Measurements from ENCODE around the gene TIAM2. TPM values are rescaled to one million over a fixed set of nuclear protein-coding genes. Genes with fewer than 3 reads are reported as not detected.

TIAM2 gene
- total RNA-seq, 1 experiment from 2014 or later = 3.8 TPM

DNA sequence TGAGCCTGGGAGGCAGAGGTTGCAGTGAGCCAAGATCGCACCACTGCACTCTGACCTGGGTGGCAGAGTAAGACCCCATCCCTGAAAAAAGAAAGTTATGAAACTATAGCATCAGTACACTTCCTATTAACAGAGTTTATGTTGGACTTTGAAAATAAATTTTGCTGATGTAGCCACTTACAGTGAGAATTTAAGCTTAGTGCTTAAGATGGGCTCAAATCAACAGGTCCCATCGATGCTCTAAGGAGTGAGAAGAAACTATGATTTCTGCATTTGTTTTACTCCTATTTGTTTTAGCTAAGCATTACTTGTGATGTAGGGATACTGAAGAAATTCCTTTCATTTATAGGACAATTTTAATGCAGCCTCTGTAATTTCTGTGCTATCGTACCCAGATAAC, 175.4 kb downstream of the TIAM2 start:
- TF ChIP-seq, protein P1, sequence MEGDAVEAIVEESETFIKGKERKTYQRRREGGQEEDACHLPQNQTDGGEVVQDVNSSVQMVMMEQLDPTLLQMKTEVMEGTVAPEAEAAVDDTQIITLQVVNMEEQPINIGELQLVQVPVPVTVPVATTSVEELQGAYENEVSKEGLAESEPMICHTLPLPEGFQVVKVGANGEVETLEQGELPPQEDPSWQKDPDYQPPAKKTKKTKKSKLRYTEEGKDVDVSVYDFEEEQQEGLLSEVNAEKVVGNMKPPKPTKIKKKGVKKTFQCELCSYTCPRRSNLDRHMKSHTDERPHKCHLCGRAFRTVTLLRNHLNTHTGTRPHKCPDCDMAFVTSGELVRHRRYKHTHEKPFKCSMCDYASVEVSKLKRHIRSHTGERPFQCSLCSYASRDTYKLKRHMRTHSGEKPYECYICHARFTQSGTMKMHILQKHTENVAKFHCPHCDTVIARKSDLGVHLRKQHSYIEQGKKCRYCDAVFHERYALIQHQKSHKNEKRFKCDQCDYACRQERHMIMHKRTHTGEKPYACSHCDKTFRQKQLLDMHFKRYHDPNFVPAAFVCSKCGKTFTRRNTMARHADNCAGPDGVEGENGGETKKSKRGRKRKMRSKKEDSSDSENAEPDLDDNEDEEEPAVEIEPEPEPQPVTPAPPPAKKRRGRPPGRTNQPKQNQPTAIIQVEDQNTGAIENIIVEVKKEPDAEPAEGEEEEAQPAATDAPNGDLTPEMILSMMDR (IDR thresholded peaks at IDR 0.05; ENCODE audit: insufficient read depth in 1 of 2, low read depth in 1 of 2, low read length in 1 of 2, severe bottlenecking in 1 of 2, unreplicated experiment in 1 of 2) = no peak
- 0 out of 2 replicates have a peak, but pooled peaks cover 4% of the 10 kb centered on the region for H3K4me1 ChIP-seq
- ChIA-PET CTCF (no interaction called here), POLR2A (interaction anchor here (0.6 kb wide), 1 partner anchor 17 kb away, joined by 3 read pairs; no protein-coding TSS in a partner anchor)
- H3K36me3 ChIP-seq (ENCODE audit: control insufficient read depth, insufficient read depth, low read length) = no peaks in the 10 kb centered on the region
- H3K27me3 ChIP-seq (replicated peaks; ENCODE audit: control insufficient read depth, insufficient read depth, low read length) = no peaks in the 10 kb centered on the region
- Mint-ChIP-seq H3K4me1 (ENCODE audit: low read depth, unreplicated experiment) (peaks cover 7% of the 10 kb centered on the region), H3K27ac (ENCODE audit: unreplicated experiment) (no peak overlapping the region), H3K36me3 (ENCODE audit: insufficient read depth, unreplicated experiment) (no peaks in the 10 kb centered on the region), H3K27me3 (ENCODE audit: insufficient read depth, unreplicated experiment) (no peaks in the 10 kb centered on the region), H3K4me3 (ENCODE audit: unreplicated experiment) (no peak overlapping the region), H3K9me3 (ENCODE audit: unreplicated experiment) (no peaks in the 10 kb centered on the region)
- BruUV-seq (replicated peaks) = no TSS peak
- no peaks in the 10 kb centered on the region for H3K9me3 ChIP-seq
- no peak for DNase-seq
- no peak overlapping the region for H3K4me3 ChIP-seq (ENCODE audit: low read depth, low read length)
- intact Hi-C loops (cut with micrococcal nuclease; ENCODE audit: unreplicated experiment) = no loop called here

DNA sequence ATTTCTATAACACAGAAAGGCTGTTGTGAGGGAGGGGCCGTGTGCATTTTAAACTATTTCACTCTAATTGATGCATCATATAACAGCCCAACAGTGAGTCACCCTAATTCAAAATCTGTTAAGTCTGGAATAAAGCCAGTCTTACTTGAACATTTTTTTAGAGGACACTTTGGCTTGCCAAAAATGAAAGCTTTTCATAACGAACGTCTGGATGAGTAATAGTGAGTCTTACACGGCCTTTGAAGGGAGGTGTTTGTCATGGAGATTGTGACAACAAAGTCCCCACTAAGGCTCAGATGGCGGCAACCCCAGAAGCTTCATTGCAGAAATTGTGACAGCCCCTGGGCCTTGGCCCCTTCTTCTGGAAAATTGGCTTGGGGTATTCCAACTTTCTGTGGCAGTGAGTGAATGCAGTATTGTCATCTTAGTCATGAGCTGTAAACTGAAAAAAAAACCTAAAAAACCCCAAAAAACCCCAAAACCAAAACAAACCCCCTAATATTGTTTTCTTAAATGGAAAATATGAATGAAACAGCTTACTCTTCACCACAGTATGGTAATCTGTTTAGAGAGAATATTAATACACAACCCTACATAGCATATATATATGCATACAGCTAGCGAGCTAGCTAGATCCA, 176.1 kb downstream of the TIAM2 start:
- Mint-ChIP-seq H3K4me3 (ENCODE audit: unreplicated experiment) (no peak overlapping the region), H3K4me1 (ENCODE audit: low read depth, unreplicated experiment) (peaks cover 7% of the 10 kb centered on the region), H3K27me3 (ENCODE audit: insufficient read depth, unreplicated experiment) (no peaks in the 10 kb centered on the region), H3K9me3 (ENCODE audit: unreplicated experiment) (no peaks in the 10 kb centered on the region), H3K36me3 (ENCODE audit: insufficient read depth, unreplicated experiment) (no peaks in the 10 kb centered on the region), H3K27ac (ENCODE audit: unreplicated experiment) (no peak overlapping the region)
- Histone ChIP-seq H3K36me3 (ENCODE audit: control insufficient read depth, insufficient read depth, low read length) (no peaks in the 10 kb centered on the region), H3K9me3 (no peaks in the 10 kb centered on the region), H3K27me3 (replicated peaks; ENCODE audit: control insufficient read depth, insufficient read depth, low read length) (no peaks in the 10 kb centered on the region), H3K4me1 (0 out of 2 replicates have a peak, but pooled peaks cover 4% of the 10 kb centered on the region), H3K4me3 (ENCODE audit: low read depth, low read length) (no peak overlapping the region)
- no TSS peak for BruUV-seq (replicated peaks)
- TF ChIP-seq, protein P1 (IDR thresholded peaks at IDR 0.05; ENCODE audit: insufficient read depth in 1 of 2, low read depth in 1 of 2, low read length in 1 of 2, severe bottlenecking in 1 of 2, unreplicated experiment in 1 of 2) = no peak
- no peak for DNase-seq
- CTCF ChIA-PET = interaction anchor here (1.0 kb wide), 1 partner anchor 303 kb away, joined by 3 read pairs; no protein-coding TSS in a partner anchor
- POLR2A ChIA-PET = no interaction called here
- intact Hi-C loops (cut with micrococcal nuclease; ENCODE audit: unreplicated experiment) = no loop called here

DNA sequence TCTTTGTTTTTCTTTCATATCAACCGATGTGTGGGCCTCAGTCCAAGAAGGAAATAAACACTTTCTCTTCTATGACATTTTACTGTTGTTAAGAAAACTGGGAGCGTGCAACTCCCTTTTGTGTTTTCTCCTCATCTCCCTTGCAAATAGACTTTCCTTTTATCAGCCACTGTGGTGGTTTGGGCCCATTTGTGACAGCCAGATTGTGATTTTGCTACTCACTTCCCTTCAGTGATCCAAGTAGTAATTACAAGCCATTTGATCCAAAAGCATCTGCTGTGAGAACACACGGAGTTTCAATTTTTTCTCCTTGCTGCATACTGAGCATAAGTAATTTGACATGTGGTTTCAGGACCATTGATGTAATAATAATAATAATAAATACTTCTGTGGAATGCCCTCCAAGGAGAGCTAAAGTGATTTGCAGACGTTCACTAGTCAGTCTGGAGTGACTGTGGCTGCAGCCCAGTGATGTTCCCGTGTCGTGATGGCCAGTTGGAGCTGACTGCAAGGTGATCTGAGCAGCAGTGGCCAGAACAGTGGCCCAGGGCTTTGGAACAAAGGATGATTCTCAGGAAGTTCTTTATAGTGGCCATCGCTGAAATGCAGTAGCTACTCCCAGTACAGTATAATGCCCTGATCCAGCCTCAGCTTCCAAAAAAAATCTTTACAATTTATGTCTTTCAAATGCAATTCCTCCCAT, 176.8 kb downstream of the TIAM2 start:
- Mint-ChIP-seq H3K27ac (ENCODE audit: unreplicated experiment) (no peak overlapping the region), H3K36me3 (ENCODE audit: insufficient read depth, unreplicated experiment) (no peaks in the 10 kb centered on the region), H3K4me1 (ENCODE audit: low read depth, unreplicated experiment) (peaks cover 7% of the 10 kb centered on the region), H3K27me3 (ENCODE audit: insufficient read depth, unreplicated experiment) (no peaks in the 10 kb centered on the region), H3K4me3 (ENCODE audit: unreplicated experiment) (no peak overlapping the region), H3K9me3 (ENCODE audit: unreplicated experiment) (no peaks in the 10 kb centered on the region)
- Histone ChIP-seq H3K9me3 (no peaks in the 10 kb centered on the region), H3K36me3 (ENCODE audit: control insufficient read depth, insufficient read depth, low read length) (no peaks in the 10 kb centered on the region), H3K27me3 (replicated peaks; ENCODE audit: control insufficient read depth, insufficient read depth, low read length) (no peaks in the 10 kb centered on the region), H3K4me1 (no peaks in the 10 kb centered on the region), H3K4me3 (ENCODE audit: low read depth, low read length) (no peak overlapping the region)
- intact Hi-C loops (cut with micrococcal nuclease; ENCODE audit: unreplicated experiment) = no loop called here
- DNase-seq = no peak
- POLR2A ChIA-PET = no interaction called here
- CTCF ChIA-PET = interaction anchor here (1.0 kb wide), 1 partner anchor 304 kb away, joined by 3 read pairs; no protein-coding TSS in a partner anchor
- TF ChIP-seq, protein P1 (IDR thresholded peaks at IDR 0.05; ENCODE audit: insufficient read depth in 1 of 2, low read depth in 1 of 2, low read length in 1 of 2, severe bottlenecking in 1 of 2, unreplicated experiment in 1 of 2) = no peak
- BruUV-seq (replicated peaks) = no TSS peak

Data from Caco-2 (cell line).